GM12873 (cell line): ENCODE data around the gene PERCC1.

Experiments used
- CTCF ChIP-seq: IDR thresholded peaks from 2 replicates; pipeline ENCODE4 v1.5.1; 2012; ENCODE audit warnings: low read depth, mild to moderate bottlenecking, moderate library complexity, low read length, control low read depth; ENCODE audit not compliant: insufficient read depth; ENCODE audit errors: missing control alignments

The PERCC1 gene

GRCh38 chr16:1431497-1432270, 806 bp downstream of the PERCC1 start:
- no peak for TF ChIP-seq CTCF

GRCh38 chr16:1432388-1433262, 1.7 kb downstream of the PERCC1 start:
- TF ChIP-seq CTCF, result no peak

GRCh38 chr16:1433263-1433560, 2.3 kb downstream of the PERCC1 start:
- TF ChIP-seq CTCF, result no peak

GRCh38 chr16:1433756-1434155, 2.9 kb downstream of the PERCC1 start:
- no peak for TF ChIP-seq CTCF

- TF ChIP-seq CTCF, result no peak
Measured at GRCh38 chr16:1434644-1435592, 4.0 kb downstream of the PERCC1 start.

- TF ChIP-seq CTCF, result no peak
Measured at GRCh38 chr16:1435921-1436697, 5.2 kb downstream of the PERCC1 start.
